ENCODE results near the gene CYTH4. TPM values are rescaled to one million over a fixed set of nuclear protein-coding genes. Genes with fewer than 3 reads are reported as not detected.

CYTH4 gene
- total RNA-seq, 2 donors from 2014 or later, result 2.3 to 7.9 TPM

DNA sequence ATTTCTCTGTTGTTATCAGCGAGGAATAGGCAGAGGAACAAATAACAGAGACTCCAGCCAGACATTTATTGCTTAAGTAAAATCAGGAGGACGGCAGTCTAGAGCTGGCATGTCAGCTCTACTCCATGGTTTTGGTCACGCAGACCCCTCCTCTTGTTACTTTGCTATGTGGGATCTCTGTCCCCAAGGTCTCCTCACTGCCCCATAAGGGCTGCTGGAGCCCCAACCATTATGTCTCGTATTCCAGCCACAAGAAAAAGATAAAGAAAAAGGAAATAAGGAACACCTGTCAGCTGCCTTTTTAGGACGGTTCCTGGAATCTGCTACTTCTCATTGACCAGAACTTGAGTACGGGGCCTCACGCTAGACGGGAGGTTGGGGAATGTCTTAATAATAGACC, 74.6 kb downstream of the CYTH4 start:
- Histone ChIP-seq H3K4me1 (no peaks in the 10 kb centered on the region), H3K4me3 (no peak overlapping the region), H3K27ac (no peak overlapping the region), H3K9me3 (no peaks in the 10 kb centered on the region), H3K27me3 (no peaks in the 10 kb centered on the region), H3K36me3 (replicated peaks in 1 of 2; ENCODE audit: insufficient read depth in 1 of 2, low read depth in 2 of 2) (no peaks in the 10 kb centered on the region)
- intact Hi-C loops (cut with DNase I), result no loop called here
- no peak for DNase-seq
- WGBS, 2 donors, result 73 to 88% methylated on average over 8 of the region's 8 CpGs
- ATAC-seq, result no peak
- no peak for TF ChIP-seq POLR2A (IDR thresholded peaks at IDR 0.05)
- TF ChIP-seq CTCF (IDR thresholded peaks at IDR 0.05), result no peak

DNA sequence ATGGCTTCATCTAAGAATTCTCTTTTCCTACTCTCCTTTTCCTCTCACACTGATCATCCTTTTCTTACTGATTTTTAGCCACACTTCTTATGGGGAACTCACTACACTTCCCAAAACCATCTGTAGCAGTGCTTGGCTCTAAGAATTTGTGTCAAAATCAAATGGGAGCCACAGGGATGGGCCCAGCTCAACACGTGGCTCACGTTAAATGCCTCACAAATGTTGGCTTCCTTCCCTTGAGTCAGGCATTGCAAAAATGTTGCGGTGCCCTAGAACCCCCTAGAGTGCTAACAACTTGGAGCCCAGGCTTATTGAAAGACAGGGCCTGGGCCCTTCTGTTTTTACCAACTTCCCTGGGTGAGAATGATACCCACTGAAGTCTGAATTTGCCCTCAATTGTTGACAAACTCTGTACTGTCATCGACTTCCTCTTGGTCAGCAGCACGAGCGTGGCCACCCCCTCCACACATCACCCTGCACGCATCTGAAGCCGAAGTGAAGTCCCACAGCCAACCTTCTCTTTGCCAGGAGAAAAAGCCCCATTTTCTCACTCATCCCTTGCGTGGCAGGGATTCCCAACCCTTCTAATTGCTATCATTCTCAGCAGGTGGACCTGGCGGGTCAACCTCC, 75.3 kb downstream of the CYTH4 start:
- Histone ChIP-seq H3K36me3 (replicated peaks in 1 of 2; ENCODE audit: insufficient read depth in 1 of 2, low read depth in 2 of 2) (no peaks in the 10 kb centered on the region), H3K4me3 (no peak overlapping the region), H3K4me1 (no peaks in the 10 kb centered on the region), H3K9me3 (no peaks in the 10 kb centered on the region), H3K27me3 (no peaks in the 10 kb centered on the region), H3K27ac (no peak overlapping the region)
- intact Hi-C loops (cut with DNase I), result no loop called here
- ATAC-seq (no peak), DNase-seq (no peak)
- 75 to 77% methylated on average over 10 of the region's 10 CpGs for WGBS, 2 donors
- no peak for TF ChIP-seq POLR2A (IDR thresholded peaks at IDR 0.05)
- TF ChIP-seq CTCF (IDR thresholded peaks at IDR 0.05), result no peak

DNA sequence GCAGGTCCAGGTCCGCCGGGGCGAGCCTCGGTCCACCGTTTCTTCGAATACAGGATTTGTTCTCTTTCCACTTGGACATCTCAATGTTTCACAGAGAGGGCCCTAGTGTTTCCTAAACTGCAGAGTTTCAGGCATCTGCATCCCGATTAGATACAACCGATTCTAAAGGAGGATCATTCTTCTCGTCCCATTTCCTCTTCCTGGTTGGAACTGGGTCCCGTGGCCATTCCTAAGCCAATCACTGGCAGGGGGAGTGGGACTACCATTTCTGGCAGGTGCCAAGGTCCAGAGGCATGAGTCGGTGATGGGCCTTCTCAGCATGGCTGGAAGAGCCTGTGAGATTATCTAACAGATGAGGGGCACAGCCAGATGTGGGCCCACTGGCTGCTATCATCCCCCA, 76.1 kb downstream of the CYTH4 start:
- Histone ChIP-seq H3K4me3 (no peak overlapping the region), H3K9me3 (no peaks in the 10 kb centered on the region), H3K36me3 (replicated peaks in 1 of 2; ENCODE audit: insufficient read depth in 1 of 2, low read depth in 2 of 2) (no peaks in the 10 kb centered on the region), H3K27me3 (no peaks in the 10 kb centered on the region), H3K27ac (no peak overlapping the region), H3K4me1 (no peaks in the 10 kb centered on the region)
- DNase-seq (no peak), ATAC-seq (no peak)
- WGBS, 2 donors, result 68 to 85% methylated on average over 10 to 11 of the region's 11 CpGs
- no peak for TF ChIP-seq CTCF (IDR thresholded peaks at IDR 0.05)
- TF ChIP-seq POLR2A (IDR thresholded peaks at IDR 0.05), result no peak
- intact Hi-C loops (cut with DNase I), result no loop called here

DNA sequence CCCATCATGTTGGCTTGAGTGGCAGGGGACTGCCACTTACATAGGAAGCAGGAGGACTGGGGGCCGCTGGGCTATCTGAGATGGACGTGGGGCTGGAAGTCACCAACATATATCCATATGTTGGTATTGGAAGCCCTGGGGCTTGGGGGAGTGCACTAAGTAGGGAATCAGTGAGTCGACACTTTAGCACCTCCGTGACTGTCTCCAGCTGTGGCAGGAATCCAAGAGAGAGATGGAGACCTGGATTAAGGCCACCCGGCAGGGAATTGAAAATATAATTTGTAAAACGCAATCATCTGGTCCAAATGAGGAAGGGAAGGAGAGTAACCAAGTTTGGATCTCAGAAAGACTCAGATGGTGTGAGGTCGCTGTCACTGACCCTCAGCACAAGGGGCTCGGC, 76.6 kb downstream of the CYTH4 start:
- no peaks in the 10 kb centered on the region for H3K27me3 ChIP-seq
- TF ChIP-seq POLR2A (IDR thresholded peaks at IDR 0.05) (no peak), CTCF (IDR thresholded peaks at IDR 0.05) (no peak)
- ATAC-seq (no peak), DNase-seq (no peak)
- 50 to 61% methylated on average over 8 of the region's 8 CpGs for WGBS, 2 donors
- H3K4me1 ChIP-seq, result no peaks in the 10 kb centered on the region
- no peaks in the 10 kb centered on the region for H3K36me3 ChIP-seq (replicated peaks in 1 of 2; ENCODE audit: insufficient read depth in 1 of 2, low read depth in 2 of 2)
- no peak overlapping the region for H3K27ac ChIP-seq
- intact Hi-C loops (cut with DNase I), result no loop called here
- no peak overlapping the region for H3K4me3 ChIP-seq
- H3K9me3 ChIP-seq, result no peaks in the 10 kb centered on the region

DNA sequence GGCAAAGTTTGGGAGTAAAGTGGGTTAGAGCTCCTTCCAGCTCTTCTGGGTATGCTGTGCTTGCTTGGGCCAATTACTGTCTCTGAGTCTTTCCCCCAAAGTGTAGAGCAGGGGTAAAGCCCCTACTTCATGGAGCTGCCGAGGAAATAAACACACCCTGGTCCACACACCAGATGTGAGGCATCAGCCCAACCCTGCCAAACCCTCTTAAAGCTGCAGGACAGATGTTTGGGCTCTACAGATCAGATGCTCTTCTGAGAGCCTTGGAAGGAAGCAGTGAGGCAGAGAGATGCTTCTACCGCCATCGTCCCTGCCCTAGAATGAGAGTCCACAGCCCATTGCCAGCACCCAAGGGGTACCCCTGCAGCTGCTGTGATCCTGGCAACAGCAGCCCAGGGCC, 80.3 kb downstream of the CYTH4 start:
- 68 to 83% methylated on average over 1 to 3 of the region's 3 CpGs for WGBS, 2 donors
- TF ChIP-seq CTCF (IDR thresholded peaks at IDR 0.05) (no peak), POLR2A (IDR thresholded peaks at IDR 0.05) (no peak)
- Histone ChIP-seq H3K4me1 (no peaks in the 10 kb centered on the region), H3K27me3 (no peaks in the 10 kb centered on the region), H3K36me3 (replicated peaks in 1 of 2; ENCODE audit: insufficient read depth in 1 of 2, low read depth in 2 of 2) (no peaks in the 10 kb centered on the region), H3K9me3 (no peaks in the 10 kb centered on the region), H3K27ac (no peak overlapping the region), H3K4me3 (no peak overlapping the region)
- intact Hi-C loops (cut with DNase I), result no loop called here
- ATAC-seq (no peak), DNase-seq (no peak)
